Esophagus mucosa (tissue), 1 donor: ENCODE results near the gene U2SURP. TPM values are rescaled to one million over a fixed set of nuclear protein-coding genes. Genes with fewer than 3 reads are reported as not detected.
"Not testable (repeated sequence)": the region's sequence is repeated elsewhere in the genome, so short reads cannot be mapped to it uniquely, and the experiment has no call there.

Experiments
- ATAC-seq: fragments of 200-7000 bp; cut with Tn5 transposase; one replicate; pipeline ENCODE4 v1.9.1; 2020
- total RNA-seq: library from RNA; stranded (reverse); gene quantifications from one replicate; pipeline ENCODE4 v1.2.4, GENCODE V29; 2023
- donor health status: DM: yes; HTN: yes; CAD: no.

Gene U2SURP
- total RNA-seq, 1 donor from 2014 or later = 49.5 TPM

- no peak for ATAC-seq
Observed at GRCh38 chr3:143014921-143015320, 13.6 kb downstream of the U2SURP start.

DNA sequence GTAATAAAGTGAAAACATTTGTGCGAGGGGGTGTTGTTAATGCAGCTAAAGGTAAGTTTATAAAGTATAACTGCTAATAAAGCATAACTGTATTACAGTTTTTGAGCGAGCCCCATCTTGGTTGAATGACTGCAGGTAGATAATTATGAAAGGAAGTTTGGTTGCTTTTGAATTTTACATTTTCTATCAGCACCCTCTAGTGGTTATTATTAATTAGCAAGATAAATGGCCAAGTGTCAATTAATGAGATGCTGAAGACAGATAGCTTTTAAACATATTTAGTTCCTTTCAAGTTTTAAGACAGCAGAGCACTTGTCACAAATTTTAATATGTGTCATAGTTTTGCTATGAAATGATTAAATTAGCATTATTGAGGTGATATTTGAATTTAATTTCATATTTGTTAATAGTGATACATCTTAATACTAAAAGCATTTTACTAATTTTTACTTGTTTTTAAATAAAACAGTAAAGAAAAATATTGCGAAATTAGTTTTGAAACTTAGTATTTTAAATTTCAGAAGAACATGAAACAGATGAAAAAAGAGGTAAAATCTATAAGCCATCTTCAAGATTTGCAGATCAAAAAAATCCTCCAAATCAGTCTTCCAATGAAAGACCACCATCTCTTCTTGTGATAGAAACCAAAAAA is 15.1 kb downstream of the U2SURP start:
- ATAC-seq = no peak

GRCh38 chr3:143024351-143024960 is 23.1 kb downstream of the U2SURP start:
- no peak for ATAC-seq

DNA sequence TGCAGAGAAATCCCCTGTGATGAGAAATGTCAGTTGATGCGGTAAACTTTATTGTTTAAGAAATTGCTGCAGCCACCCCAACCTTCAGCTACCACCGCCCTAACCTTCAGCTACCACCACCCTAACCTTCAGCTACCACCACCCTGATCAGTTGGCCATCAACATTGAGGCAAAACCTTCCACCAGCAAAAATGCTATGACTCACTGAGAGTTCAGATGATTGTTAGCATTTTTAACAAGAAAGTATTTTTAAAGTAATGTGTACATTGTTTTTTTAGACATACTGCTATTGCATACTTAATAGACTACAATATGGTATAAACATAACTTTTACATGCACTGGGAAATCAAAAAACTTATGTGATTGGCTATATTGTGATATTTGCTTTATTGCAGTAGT is 30.0 kb downstream of the U2SURP start:
- no peak for ATAC-seq

DNA sequence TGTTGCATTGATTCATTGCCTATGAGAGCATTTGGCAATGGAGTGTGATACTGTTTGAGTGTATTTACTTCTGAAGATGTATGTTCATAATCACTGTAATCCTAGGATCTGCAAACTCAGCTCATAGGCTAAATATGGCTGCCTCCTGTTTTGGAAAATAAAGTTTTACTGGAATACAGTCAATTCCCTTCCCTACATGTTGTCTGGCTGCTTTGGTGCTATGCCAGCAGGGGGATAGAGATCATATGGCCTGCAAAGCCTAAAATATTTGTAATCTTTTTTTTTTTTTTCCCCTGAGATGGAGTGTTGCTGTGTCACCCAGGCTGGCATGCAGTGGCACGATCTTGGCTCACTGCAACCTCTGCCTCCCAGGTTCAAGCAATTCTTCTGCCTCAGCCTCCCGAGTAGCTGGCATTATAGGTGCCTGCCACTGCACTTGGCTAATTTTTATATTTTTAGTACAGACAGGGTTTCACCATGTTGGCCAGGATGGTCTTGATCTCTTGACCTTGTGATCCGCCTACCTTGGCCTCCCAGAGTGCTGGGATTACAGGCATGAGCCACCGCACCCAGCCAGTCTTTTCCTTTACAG is 30.5 kb downstream of the U2SURP start:
- not testable (repeated sequence) for ATAC-seq

DNA sequence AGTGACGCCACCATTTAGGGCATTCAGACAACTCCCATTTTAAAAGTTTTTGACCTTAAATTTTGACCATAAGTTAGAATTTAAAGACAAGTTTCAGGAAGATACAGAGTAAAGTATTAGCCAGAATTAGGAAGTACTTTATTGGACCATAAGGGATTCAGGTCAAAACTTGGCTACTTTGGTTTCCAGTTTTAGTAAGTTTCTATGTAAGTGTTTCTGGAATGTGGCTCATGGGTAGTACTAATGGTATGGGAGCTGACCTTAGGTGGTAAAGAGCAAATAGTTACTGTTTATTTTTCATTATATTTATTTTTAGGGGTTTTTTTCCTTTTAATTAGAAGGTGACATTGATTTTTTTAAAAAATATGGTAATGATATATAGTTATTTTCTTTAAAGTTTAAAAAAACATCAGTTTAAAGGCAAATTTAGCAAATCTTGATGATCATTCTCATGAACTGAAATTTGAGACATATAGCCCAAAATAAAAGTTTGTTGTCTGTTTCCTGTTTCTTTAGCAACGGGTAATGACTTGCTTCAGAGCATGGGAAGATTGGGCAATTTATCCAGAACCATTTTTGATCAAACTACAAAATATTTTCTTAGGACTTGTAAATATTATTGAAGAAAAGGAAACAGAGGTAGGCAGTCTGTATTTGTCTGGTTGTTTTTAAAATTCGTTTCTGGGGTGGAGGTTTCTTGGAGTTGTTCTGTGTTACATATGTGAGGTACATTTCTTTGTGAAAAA is 34.3 kb downstream of the U2SURP start:
- no peak for ATAC-seq

GRCh38 chr3:143036557-143036956 is 35.2 kb downstream of the U2SURP start:
- ATAC-seq = no peak

- no peak for ATAC-seq
Observed at GRCh38 chr3:143037867-143038266, 36.5 kb downstream of the U2SURP start.

GRCh38 chr3:143040261-143040879 is 39.0 kb downstream of the U2SURP start:
- no peak for ATAC-seq

GRCh38 chr3:143041903-143042302 is 40.5 kb downstream of the U2SURP start:
- ATAC-seq = no peak

- ATAC-seq = no peak
Observed at GRCh38 chr3:143045639-143046038, 44.3 kb downstream of the U2SURP start.

DNA sequence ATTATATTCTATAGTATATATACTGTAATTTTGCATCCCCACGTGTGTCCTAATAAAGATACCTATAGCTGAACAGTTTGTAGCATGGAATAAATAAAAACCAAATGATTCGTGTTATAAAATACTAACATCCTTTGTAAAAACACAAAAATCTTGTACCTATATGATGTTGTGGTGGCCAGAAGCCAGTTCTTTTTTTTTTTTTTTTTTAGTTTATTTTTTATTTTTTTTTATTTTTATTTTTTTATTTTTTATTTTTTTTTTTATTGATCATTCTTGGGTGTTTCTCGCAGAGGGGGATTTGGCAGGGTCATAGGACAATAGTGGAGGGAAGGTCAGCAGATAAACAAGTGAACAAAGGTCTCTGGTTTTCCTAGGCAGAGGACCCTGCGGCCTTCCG is 44.7 kb downstream of the U2SURP start:
- not testable (repeated sequence) for ATAC-seq

DNA sequence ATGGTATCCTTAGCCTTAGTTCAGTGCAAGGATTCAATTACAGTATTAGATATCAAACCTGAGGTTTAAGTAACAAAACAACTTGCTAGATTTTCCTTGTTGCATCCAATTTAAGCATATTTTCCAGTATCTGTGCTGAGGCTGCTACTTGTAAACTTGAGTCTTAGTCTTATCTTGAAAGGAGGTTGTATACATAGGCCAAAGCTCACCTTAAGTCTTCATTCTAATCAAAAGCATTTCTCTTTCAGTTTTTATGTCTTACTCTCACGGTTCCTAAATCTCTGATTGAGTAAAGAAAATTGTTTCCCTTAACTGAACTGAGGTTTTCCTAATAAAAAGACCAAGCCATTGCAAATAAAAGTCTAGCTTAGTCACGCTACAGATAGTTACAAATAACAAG is 52.6 kb downstream of the U2SURP start:
- ATAC-seq = no peak

- ATAC-seq = no peak
Observed at GRCh38 chr3:143056372-143056771, 55.0 kb downstream of the U2SURP start.

- ATAC-seq = no peak
Observed at GRCh38 chr3:143060906-143061305, 59.5 kb downstream of the U2SURP start.

- ATAC-seq = no peak
Observed at GRCh38 chr3:143063018-143063417, 61.6 kb downstream of the U2SURP start.

GRCh38 chr3:143064777-143065176 is 63.4 kb downstream of the U2SURP start:
- ATAC-seq = no peak

DNA sequence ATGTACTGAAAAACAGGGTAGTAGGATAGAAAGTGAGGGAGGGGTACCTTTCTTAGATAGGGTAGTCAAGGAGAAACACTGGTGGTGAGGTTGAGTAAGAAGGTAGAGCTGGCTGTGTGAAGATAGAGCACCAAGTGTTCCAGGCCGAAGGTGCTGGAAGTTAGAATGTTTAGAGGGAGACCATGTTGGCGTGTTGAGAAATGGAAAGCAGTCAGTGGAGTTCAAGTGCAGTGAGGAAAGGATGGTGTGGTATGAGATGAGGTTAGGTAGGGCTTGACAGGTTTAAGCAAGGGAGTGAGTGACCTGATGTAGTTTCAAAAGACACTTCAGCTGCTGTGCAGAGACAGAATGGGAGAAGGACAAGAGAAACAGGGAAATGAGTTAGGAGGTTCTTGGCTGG is 64.0 kb downstream of the U2SURP start:
- ATAC-seq = no peak

DNA sequence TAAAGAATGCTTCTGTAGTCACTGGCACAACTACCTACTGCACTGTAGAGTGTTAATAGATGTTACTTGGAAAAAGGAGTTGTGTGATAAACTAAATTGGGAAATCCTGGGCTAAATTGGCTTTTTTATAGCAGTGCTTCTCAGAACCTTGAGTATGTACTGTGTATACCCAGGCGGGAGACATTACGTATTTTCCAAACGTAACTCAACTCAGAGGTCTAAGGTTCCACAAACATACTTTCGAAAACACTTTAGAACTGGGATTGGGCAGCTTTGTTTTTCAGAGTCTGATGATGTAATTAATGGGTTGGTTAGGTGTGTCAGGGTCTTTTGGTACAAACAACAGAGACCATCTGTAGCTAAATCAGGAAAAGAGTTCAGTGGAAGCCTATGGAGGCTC is 64.7 kb downstream of the U2SURP start:
- no peak for ATAC-seq

- ATAC-seq = no peak
Observed at GRCh38 chr3:143067201-143067600, 65.8 kb downstream of the U2SURP start.

GRCh38 chr3:143068059-143068458 is 66.7 kb downstream of the U2SURP start:
- ATAC-seq = no peak

GRCh38 chr3:143070977-143071551 is 69.7 kb downstream of the U2SURP start:
- ATAC-seq = peak; percentile 69

GRCh38 chr3:143071776-143072175 is 70.4 kb downstream of the U2SURP start:
- no peak for ATAC-seq
